Activated CD8-positive, alpha-beta memory T cell treated with anti-CD3 and anti-CD28 coated beads, Interleukin-2, amount 50 U/mL, for 48 hours (primary cell): ENCODE data around the gene LDLRAD4.

Experiments
- DNase-seq: peaks from one replicate; pipeline ENCODE4 v3.0.0-alpha.2; 2020

The LDLRAD4 gene

GRCh38 chr18:13357289-13357688 is 138.7 kb downstream of the LDLRAD4 start:
- DNase-seq = no peak

- no peak for DNase-seq
Observed at GRCh38 chr18:13359210-13359609, 140.7 kb downstream of the LDLRAD4 start.

DNA sequence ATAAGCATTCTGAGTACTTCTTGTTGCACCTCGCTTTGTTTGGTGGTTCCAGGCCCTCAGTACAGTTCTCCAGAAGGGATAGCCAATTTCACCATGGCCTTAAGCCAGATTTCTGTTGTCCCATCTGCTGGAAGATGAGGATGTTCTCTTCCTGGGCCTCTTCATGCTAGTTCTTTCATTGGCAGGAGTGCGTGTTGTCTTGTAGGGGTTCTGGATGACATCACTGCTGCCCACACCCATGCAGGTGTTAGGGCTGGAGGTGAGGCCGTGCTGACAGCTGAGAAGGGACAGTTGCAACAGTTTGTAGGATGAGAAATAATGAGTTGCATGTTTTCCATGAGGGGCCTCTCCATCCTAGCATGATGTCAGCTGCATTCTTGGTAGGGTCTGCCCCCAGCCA is 142.9 kb downstream of the LDLRAD4 start:
- no peak for DNase-seq

DNA sequence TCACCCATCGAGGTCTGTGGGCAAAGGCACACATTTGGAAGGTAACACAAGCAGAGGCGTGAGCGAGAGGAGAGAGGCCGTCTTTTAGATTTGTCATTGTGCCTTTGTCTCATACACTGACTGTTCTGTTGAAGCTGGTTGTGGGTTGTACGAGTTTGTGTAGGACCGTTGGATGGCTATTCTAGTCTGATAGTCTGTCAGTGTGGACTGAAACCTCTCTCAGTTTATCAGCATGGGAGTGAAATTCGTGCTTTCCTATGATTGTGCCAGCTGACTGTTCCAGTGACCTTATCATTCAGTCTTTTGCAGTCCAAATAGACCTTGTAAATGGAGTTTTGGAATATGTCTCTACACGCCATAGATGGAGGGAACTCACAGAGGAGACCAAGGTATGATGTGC is 143.5 kb downstream of the LDLRAD4 start:
- DNase-seq = no peak

DNA sequence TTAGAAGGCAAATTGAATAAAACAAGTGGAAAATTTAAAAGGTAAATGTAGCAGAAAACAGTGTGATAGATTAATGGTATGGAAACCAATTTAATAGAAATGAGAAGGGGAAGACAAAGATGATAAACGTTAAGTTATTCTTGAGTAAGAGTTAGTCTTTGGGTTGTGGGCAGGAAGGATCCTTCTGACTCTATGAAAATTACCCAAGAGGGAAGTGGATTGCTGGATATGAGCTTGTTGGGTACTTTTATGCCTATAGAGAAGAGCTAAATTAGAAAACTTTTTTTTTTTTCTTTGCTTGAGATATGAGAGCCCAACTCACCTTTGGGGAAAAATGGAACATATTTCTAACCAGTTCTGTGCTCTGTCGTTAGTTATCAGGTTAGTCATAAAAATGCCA is 144.0 kb downstream of the LDLRAD4 start:
- DNase-seq = no peak

- DNase-seq = no peak
Observed at GRCh38 chr18:13363359-13363758, 144.8 kb downstream of the LDLRAD4 start.

GRCh38 chr18:13364721-13365205 is 146.2 kb downstream of the LDLRAD4 start:
- DNase-seq = no peak

- no peak for DNase-seq
Observed at GRCh38 chr18:13366131-13366530, 147.6 kb downstream of the LDLRAD4 start.

DNA sequence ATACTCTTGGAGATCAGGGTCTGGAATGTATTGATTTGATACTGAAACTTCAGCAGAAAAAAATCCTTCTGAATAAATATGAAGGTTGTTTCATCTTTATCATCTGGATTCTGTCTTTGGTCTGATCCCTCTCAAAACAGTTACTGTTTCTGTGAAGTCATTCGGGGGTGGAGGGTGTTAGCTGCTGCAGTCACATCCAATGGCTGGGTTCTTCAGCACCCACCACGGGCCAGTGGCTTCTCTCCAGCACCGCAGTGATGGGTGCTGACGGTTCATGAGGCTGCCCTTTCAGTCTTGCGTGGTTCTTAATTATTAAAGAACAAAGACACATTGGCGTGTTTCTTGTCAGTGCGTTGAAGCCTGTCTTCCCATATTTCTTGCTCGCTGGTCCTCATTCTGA is 148.0 kb downstream of the LDLRAD4 start:
- DNase-seq = no peak

DNA sequence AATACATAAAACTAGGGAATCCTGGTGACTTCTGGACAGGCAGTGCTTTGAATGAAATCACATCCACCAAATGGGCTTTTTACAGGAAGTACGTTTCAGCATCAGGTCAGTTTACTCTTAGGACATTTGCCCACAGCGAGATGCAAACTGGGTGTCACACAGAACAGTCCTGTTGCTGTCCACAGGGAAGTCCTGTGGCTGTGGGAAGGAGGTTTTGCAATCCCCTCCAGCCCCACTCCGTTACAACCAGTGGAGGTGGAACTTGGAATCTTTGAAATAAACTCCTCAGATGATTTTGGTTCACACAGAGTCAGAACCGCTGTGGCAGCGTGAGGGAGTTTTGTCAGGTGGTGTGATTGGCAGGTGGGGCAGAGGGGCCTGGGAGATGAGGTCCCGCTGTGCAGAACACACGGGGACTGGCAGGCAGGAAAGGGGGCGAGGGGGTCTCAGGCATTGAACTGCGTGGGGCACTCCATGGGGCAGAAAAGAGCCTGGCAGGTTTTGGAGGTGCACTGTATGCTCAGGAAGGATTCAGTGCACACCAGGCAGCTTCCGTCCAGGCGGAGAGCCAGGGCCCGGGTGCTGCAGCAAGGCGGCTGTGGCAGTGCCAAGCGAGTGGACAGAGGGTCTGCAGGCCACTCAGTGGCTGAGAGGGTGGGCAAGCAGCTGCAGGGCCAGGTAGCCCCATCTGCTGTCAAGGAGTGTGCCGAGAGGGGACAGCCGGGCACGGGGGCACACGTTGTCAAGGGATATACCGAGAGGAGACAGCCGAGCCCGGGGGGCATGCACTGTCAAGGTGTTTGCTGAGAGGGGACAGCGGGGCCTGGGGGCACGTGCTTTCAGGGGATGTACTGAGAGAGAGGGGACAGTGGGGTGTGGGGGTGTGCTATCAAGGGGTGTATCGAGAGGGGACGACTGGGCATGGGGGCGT is 148.7 kb downstream of the LDLRAD4 start:
- DNase-seq = no peak

DNA sequence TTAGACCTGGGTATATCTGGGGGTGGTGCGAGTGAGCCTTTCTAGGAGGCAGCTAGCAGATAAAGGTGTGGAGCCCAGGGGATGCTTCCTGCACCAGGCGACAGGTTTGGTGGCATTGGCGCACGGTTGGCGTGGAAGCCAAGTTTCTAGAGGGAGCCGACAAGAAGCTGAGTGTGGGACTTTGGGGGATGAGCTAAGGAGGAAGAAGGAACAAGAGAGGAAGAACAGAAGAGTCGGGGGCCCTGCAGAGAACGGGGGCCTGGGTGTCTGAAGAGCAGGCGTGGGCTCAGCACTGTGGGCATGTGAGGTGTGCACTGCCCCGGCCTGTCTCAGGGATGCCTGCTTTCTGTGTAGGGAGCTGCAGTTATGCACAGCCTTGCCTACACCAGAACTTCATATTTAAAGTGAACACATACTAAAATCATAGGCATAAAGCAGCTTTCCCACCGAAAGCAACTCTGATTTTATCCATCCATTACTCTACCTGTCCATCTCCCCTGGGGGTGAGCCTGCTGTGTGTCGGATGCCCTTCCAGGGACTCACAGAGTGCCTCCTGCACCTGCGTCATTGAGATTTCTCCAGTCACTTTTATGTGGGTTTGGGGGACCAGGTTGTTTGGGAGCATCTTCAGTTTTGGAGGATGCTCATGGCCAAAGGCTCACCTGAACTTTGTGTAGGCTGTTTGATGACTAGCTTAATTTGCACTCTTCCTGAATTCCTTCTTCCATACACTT is 149.7 kb downstream of the LDLRAD4 start:
- no peak for DNase-seq

DNA sequence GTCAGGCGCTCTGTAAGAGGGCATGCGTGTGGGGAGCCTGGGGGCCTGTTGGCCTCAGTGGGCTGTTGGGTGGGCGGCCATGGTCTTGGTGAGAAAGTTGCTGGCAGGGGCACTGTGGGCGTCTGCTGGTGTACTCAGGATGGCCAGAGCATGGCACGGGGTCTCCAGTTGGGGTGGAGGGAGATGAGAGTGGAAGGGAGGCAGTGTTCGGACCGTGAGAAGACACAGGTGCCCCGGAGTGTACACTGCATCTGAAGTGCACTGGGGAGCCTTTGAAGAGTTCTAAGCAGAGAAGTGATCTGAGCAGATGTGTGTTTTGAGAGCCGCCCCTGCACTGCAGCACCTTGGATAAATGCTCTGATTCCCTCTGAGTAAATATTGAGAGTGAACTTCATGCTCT is 150.8 kb downstream of the LDLRAD4 start:
- DNase-seq = no peak

GRCh38 chr18:13369756-13370510 is 151.4 kb downstream of the LDLRAD4 start:
- no peak for DNase-seq

- no peak for DNase-seq
Observed at GRCh38 chr18:13370995-13371625, 152.6 kb downstream of the LDLRAD4 start.

DNA sequence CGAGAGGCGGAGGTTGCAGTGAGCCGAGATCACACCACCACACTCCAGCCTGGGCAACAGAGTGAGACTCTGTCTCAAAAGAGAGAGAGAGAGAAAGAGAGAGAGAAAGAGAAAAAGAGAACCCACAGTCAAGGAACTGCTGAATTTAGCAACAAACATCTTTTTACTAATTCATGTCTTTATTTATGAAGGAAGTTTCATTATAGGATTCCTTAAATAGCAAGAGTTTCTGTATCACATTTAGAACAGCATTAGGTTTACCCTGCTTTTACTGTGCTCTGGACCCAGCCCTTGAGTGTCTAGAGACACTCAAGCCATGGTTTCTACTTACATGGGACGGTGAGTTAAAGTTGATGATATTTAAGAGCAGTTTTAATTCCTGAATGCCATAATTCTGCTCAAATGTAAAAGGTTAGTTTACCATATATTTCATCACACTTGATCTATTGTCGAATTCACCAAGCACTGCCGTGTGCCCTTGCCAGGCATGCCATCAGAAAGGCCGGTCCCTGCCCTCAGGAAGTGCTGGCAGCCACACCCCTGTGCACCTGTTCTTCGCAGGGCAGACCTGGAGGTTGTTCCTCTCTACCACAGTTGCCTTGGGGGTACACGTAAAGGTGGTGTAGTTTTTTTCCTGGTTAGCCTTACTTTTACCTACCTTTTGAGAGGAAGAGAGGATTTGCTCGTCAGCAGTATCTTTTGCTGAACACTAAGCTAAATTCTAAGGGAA is 153.3 kb downstream of the LDLRAD4 start:
- DNase-seq = no peak

GRCh38 chr18:13372531-13372951 is 154.0 kb downstream of the LDLRAD4 start:
- DNase-seq = no peak

DNA sequence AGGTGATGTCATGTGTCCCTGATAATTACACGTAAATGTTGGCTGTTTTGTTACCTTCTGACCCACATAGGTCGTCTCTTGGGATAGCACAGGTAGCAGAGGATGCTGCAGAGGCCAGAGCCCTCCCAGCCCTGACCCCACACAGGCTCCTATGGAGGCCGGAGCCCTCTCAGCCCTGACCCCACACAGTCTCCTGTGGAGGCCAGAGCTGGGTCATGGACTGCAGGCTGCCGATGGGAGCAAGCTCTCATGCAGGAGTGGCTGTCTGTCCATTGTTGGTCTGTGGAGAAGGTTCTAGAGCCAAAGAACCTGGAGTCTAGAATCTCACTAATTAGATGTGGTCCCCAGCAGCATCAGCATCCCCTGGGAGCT is 155.5 kb downstream of the LDLRAD4 start:
- peak; percentile 44 for DNase-seq

- no peak for DNase-seq
Observed at GRCh38 chr18:13374468-13375301, 156.1 kb downstream of the LDLRAD4 start.

GRCh38 chr18:13375302-13376255 is 157.0 kb downstream of the LDLRAD4 start:
- DNase-seq = peak; percentile 83

GRCh38 chr18:13376298-13376840 is 157.8 kb downstream of the LDLRAD4 start:
- DNase-seq = peak; percentile 69
